Left ventricle myocardium inferior (tissue), 1 donor: ENCODE measurements around the gene CMTR2. TPM values are rescaled to one million over a fixed set of nuclear protein-coding genes. Genes with fewer than 3 reads are reported as not detected.
"Not testable (repeated sequence)": the region's sequence is repeated elsewhere in the genome, so short reads cannot be mapped to it uniquely, and the experiment has no call there.

Experiments
- DNase-seq: peaks from one replicate; pipeline ENCODE4 v3.0.0-alpha.2; 2020
- H3K27ac ChIP-seq: fragments of 200-600 bp; replicated peaks from 2 replicates; pipeline ENCODE4 v1.8.0; 2021
- H3K27me3 ChIP-seq: fragments of 200-600 bp; 2 replicates; pipeline ENCODE4 v1.8.0; 2021; ENCODE audit warnings: low read depth
- H3K36me3 ChIP-seq: fragments of 200-600 bp; 2 replicates; pipeline ENCODE4 v1.8.0; 2021
- H3K4me1 ChIP-seq: fragments of 200-600 bp; 2 replicates; pipeline ENCODE4 v1.8.0; 2021
- H3K4me3 ChIP-seq: fragments of 200-600 bp; 2 replicates; pipeline ENCODE4 v1.8.0; 2021; ENCODE audit warnings: mild to moderate bottlenecking, moderate library complexity
- H3K9me3 ChIP-seq: fragments of 200-600 bp; replicated peaks from 2 replicates; pipeline ENCODE4 v1.8.0; 2021
- intact Hi-C: fragments of 100-400 bp; cut with micrococcal nuclease; formaldehyde crosslinking; loops from one replicate; pipeline ENCODE4 v1.11.0; 2022
- total RNA-seq: library from RNA; stranded (reverse); fragmentation: NEBNext Ultra II Directional; extraction: Animal tissue kit (Norgen Biotek cat#: 25700); gene quantifications from one replicate; pipeline ENCODE4 v1.2.1, GENCODE V29; 2021
- TF ChIP-seq, protein P1 (sequence below): fragments of 200-600 bp; IDR thresholded peaks from 2 replicates; pipeline ENCODE4 v1.8.0; 2021; ENCODE audit warnings: antibody characterized with exemption, mild to moderate bottlenecking, borderline replicate concordance
- donor health status: DM: no; HTN: yes; CAD: no; lungs with severe emphysema.

Gene CMTR2
- total RNA-seq, 1 donor from 2014 or later: 9.3 TPM

DNA sequence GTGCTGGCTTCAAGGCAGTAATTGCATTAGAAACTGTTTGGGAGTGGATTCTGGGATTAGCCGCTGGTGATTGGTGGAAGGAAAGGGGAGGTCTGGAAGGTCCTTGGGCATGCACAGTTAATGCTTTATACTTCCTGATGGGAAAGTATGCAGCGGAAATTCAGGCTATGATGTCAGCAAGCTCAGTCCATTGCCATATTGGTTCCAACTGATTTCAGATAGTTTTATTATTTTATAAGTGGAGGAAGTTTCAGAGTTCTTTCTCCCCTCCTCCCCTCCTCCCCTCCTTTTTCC, 8.1 kb upstream of the CMTR2 start:
- Histone ChIP-seq H3K36me3 (no peaks in the 10 kb centered on the region), H3K4me1 (no peaks in the 10 kb centered on the region), H3K27me3 (peaks cover 77% of the 10 kb centered on the region), H3K4me3 (no peak overlapping the region), H3K27ac (no peak overlapping the region), H3K9me3 (peaks cover under 1% of the 10 kb centered on the region)
- TF ChIP-seq, protein P1, sequence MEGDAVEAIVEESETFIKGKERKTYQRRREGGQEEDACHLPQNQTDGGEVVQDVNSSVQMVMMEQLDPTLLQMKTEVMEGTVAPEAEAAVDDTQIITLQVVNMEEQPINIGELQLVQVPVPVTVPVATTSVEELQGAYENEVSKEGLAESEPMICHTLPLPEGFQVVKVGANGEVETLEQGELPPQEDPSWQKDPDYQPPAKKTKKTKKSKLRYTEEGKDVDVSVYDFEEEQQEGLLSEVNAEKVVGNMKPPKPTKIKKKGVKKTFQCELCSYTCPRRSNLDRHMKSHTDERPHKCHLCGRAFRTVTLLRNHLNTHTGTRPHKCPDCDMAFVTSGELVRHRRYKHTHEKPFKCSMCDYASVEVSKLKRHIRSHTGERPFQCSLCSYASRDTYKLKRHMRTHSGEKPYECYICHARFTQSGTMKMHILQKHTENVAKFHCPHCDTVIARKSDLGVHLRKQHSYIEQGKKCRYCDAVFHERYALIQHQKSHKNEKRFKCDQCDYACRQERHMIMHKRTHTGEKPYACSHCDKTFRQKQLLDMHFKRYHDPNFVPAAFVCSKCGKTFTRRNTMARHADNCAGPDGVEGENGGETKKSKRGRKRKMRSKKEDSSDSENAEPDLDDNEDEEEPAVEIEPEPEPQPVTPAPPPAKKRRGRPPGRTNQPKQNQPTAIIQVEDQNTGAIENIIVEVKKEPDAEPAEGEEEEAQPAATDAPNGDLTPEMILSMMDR: no peak
- no peak for DNase-seq
- intact Hi-C loops: no loop called here

DNA sequence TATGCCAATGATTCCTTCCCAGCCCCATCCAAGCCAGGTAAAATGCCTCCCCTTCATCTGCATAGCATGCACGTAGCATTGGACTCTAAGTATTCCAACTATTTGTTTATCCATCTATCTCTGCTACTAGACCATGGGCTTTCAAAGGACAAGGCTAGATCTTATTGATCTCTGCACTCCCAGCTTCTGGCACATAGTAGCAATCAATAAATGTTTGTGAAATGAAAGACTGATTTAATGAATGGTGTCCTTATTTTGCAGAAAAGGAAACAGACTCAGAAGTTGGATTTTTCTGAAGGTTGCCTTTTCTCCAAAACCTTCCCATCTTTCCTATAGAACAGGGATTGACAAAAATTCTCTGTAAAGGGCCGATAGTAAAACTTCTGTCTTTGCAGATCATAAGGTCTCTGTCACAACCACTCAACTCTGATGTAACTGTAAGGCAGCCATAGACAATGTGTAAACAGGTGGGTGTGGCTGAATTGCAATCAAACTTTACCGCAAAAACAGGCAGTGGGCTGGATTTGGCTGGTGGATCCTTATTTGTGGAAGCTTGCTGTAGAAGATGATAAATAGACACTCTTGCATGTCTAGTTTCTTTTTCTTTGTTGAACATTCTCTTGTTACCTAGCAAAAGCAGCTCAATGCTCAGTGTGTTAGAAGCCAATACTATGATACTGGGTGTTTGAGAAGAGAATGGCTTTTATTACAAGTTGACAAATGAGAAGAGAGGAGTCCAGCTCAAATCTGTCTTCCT, 7.6 kb upstream of the CMTR2 start:
- Histone ChIP-seq H3K4me3 (no peak overlapping the region), H3K27me3 (peaks cover 77% of the 10 kb centered on the region), H3K4me1 (no peaks in the 10 kb centered on the region), H3K36me3 (no peaks in the 10 kb centered on the region), H3K9me3 (no peaks in the 10 kb centered on the region), H3K27ac (no peak overlapping the region)
- TF ChIP-seq, protein P1: no peak
- no peak for DNase-seq
- intact Hi-C loops: no loop called here

DNA sequence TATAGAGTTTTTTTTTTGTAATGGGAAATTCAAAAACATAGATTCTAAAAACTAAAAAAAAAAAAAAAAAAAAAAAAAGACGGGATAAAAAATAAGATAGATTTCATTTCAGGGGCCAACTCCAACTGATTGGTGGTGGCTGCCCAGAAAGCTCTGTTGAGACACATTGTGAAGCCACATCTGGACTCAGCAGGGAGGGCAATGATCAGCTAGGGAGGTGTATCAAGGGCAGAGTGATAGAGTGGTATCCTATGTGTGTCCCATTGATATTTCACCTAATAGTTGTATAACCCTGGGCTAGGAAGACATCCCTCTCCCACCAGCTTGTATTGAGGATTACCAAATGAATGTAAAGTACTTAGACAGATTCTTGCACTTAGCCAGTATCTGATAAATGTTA, 6.7 kb upstream of the CMTR2 start:
- Histone ChIP-seq H3K27me3 (peaks cover 75% of the 10 kb centered on the region), H3K9me3 (no peaks in the 10 kb centered on the region), H3K4me3 (no peak overlapping the region), H3K27ac (no peak overlapping the region), H3K4me1 (no peaks in the 10 kb centered on the region), H3K36me3 (no peaks in the 10 kb centered on the region)
- DNase-seq: no peak
- TF ChIP-seq, protein P1: no peak
- intact Hi-C loops: no loop called here

DNA sequence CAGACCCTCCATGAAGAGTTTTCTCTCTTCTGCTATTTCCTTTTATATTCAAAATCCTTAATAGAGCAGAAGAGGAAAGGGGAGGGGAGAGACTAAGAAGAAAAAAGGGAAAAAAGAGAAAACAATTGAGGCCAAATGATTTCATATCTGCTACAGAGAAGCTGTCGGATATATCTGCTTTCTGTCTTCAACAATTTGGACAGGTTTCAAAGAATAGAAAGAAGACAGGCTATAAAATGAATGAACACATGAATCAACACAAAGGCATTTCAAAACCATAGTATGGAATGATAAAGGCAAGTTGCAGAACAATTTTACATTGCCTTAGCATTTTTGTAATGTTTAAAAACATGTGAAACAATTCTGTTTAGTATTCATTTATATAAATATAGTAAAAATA, 4.7 kb upstream of the CMTR2 start:
- intact Hi-C loops: no loop called here
- TF ChIP-seq, protein P1: no peak
- Histone ChIP-seq H3K4me3 (no peak overlapping the region), H3K9me3 (no peaks in the 10 kb centered on the region), H3K27ac (no peak overlapping the region), H3K36me3 (no peaks in the 10 kb centered on the region), H3K27me3 (peaks cover 59% of the 10 kb centered on the region), H3K4me1 (peaks cover 3% of the 10 kb centered on the region)
- no peak for DNase-seq

DNA sequence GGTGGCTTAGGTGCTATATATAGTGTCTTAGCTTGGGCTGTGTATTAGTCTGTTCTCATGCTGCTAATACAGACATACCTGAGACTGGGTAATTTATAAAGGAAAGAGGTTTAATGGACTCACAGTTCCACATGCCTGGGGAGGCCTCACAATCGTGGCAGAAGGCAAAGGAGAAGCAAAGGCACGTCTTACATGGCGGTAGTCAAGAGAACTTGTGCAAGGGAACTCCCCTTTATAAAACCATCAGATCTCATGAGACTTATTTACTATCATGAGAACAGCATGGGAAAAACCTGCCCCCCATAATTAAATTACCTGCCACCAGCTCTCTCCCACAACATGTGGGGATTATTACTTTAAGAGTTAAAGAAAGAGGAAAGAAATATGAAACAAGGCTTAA, 2.9 kb upstream of the CMTR2 start:
- H3K4me3 ChIP-seq, H3K9me3 ChIP-seq, H3K27ac ChIP-seq, intact Hi-C loops, H3K36me3 ChIP-seq, DNase-seq: not testable (repeated sequence)
- peaks cover 15% of the 10 kb centered on the region for H3K4me1 ChIP-seq
- peaks cover 45% of the 10 kb centered on the region for H3K27me3 ChIP-seq

DNA sequence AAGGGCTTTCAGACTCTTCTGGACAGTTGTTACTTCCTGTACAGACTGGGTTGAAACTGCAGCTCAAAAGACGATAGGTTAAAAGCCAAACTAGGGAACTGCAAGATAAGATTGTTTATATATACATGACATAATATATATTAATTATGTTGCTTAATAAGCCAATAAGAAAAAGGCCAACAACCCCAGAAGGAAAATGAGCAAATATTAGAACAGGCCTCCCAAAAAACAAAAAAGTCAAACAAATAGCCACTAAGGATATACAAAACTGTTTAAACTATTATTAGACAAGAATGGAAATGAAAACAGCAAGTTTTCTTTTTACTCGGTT, 495 bp upstream of the CMTR2 start:
- peaks cover 12% of the 10 kb centered on the region for H3K9me3 ChIP-seq
- intact Hi-C loops: no loop called here
- peaks cover 26% of the 10 kb centered on the region for H3K36me3 ChIP-seq
- peak overlapping the region; percentile 86 for H3K4me3 ChIP-seq
- no peak for DNase-seq
- peak overlapping the region; percentile 93 for H3K27ac ChIP-seq
- TF ChIP-seq, protein P1: no peak
- H3K4me1 ChIP-seq: peaks cover 15% of the 10 kb centered on the region
- H3K27me3 ChIP-seq: peaks cover 32% of the 10 kb centered on the region
